Measurements from ENCODE around the gene PLCD1. TPM values are rescaled to one million over a fixed set of nuclear protein-coding genes. Genes with fewer than 3 reads are reported as not detected.
"Not testable (repeated sequence)": the region's sequence is repeated elsewhere in the genome, so short reads cannot be mapped to it uniquely, and the experiment has no call there.

Gene PLCD1
- total and polyA plus RNA-seq, 2 of the 13 experiments (the other 11 are each of a cell fraction or from before 2014, with no cell fraction given) = 10.1 to 12.4 TPM

DNA sequence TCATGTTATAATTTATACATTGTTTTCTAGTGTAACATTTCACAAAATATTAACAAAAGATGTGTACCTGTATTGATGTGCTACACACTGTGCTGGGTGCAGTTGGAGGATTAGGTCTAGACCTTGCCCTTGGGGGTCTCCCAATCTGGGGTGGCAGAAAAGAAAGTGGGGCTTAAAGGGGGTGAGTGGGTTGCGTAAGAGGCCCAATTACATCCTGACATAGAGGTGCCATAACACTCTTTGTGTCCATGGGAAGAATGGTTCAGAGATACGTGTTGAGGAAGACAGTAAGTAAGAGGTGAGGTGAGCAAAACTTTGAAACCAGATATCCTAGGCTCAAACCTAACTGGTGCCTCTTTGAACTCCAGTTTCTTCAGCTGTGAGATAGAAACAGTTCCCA is 40.6 kb upstream of the PLCD1 start:
- no peaks in the 10 kb centered on the region for H3K9me3 ChIP-seq (ENCODE audit: low read length)
- no peaks in the 10 kb centered on the region for H3K4me1 ChIP-seq (ENCODE audit: insufficient read depth, low read length)
- ATAC-seq = no peak
- intact Hi-C loops (cut with micrococcal nuclease; ENCODE audit: unreplicated experiment) (no loop called here), in situ Hi-C loops (cut with HindIII; ENCODE audit: extremely low pct_ligation_motif_present, low pct_unique_long_range_greater_than_20kb) (no loop called here)
- H4K20me1 ChIP-seq (ENCODE audit: insufficient read depth, low read length) = no peaks in the 10 kb centered on the region
- FAIRE-seq = no peak
- ChIA-PET CTCF (ENCODE audit: low intra/inter-chr PET ratio, low total read pairs) (no interaction called here), POLR2A (no interaction called here)
- no peaks in the 10 kb centered on the region for H3K36me3 ChIP-seq (replicated peaks in 1 of 2; ENCODE audit: control insufficient read depth in 1 of 2, insufficient read depth in 2 of 2, low read length in 2 of 2)
- no peak overlapping the region for H3K4me3 ChIP-seq (replicated peaks in 1 of 3; ENCODE audit: insufficient read depth in 1 of 3, low read depth in 2 of 3, low read length in 3 of 3)
- H2AFZ ChIP-seq (ENCODE audit: low read length) = no peak overlapping the region
- no peak overlapping the region for H3K4me2 ChIP-seq (ENCODE audit: low read depth, low read length)
- H3K27ac ChIP-seq (ENCODE audit: extremely low read length, insufficient read depth, low read length) = no peak overlapping the region
- BruUV-seq (replicated peaks) = no TSS peak
- H3K27me3 ChIP-seq (ENCODE audit: control insufficient read depth in 1 of 2, insufficient read depth in 2 of 2, low read length in 2 of 2) = peaks cover 0 to 6% of the 10 kb centered on the region in 2 experiments; a peak in 1 of 5 replicates
- no peak overlapping the region for H3K9ac ChIP-seq (ENCODE audit: insufficient read depth, low read depth, low read length)
- TF ChIP-seq SCMH1 (CRISPR knock-in tag; IDR thresholded peaks at IDR 0.05; ENCODE audit: borderline replicate concordance) (no peak), SUZ12 (IDR thresholded peaks at IDR 0.05; ENCODE audit: low read depth, low read length) (no peak)
- DNase-seq (ENCODE audit: low spot score) = no peak
- WGBS (ENCODE audit: low lambda C conversion rate) = 26% methylated on average over 2 of the region's 2 CpGs
- H3K79me2 ChIP-seq (ENCODE audit: insufficient read depth, low read length) = no peaks in the 10 kb centered on the region

GRCh38 chr3:38067508-38068233 is 38.2 kb upstream of the PLCD1 start:
- FAIRE-seq (no peak), ATAC-seq (no peak), DNase-seq (ENCODE audit: low spot score) (no peak)
- Histone ChIP-seq H3K36me3 (replicated peaks in 1 of 2; ENCODE audit: control insufficient read depth in 1 of 2, insufficient read depth in 2 of 2, low read length in 2 of 2) (no peaks in the 10 kb centered on the region), H3K4me1 (ENCODE audit: insufficient read depth, low read length) (peaks cover 3% of the 10 kb centered on the region; the same call in 1 of the 2 replicates), H3K9me3 (ENCODE audit: low read length) (no peaks in the 10 kb centered on the region), H3K27me3 (ENCODE audit: control insufficient read depth in 1 of 2, insufficient read depth in 2 of 2, low read length in 2 of 2) (peaks cover 0 to 4% of the 10 kb centered on the region in 2 experiments; a peak in 1 of 5 replicates), H3K4me2 (ENCODE audit: low read depth, low read length) (no peak overlapping the region), H4K20me1 (ENCODE audit: insufficient read depth, low read length) (no peaks in the 10 kb centered on the region), H3K79me2 (ENCODE audit: insufficient read depth, low read length) (no peaks in the 10 kb centered on the region), H3K4me3 (replicated peaks in 1 of 3; ENCODE audit: insufficient read depth in 1 of 3, low read depth in 2 of 3, low read length in 3 of 3) (no peak overlapping the region), H3K27ac (ENCODE audit: extremely low read length, insufficient read depth, low read length) (no peak overlapping the region), H3K9ac (ENCODE audit: insufficient read depth, low read depth, low read length) (no peak overlapping the region), H2AFZ (ENCODE audit: low read length) (no peak overlapping the region)
- CTCF ChIA-PET (ENCODE audit: low intra/inter-chr PET ratio, low total read pairs) = no interaction called here
- BruUV-seq (replicated peaks) = no TSS peak
- intact Hi-C loops (cut with micrococcal nuclease; ENCODE audit: unreplicated experiment) (no loop called here), in situ Hi-C loops (cut with HindIII; ENCODE audit: extremely low pct_ligation_motif_present, low pct_unique_long_range_greater_than_20kb) (no loop called here)
- 40% methylated on average over 6 of the region's 6 CpGs for WGBS (ENCODE audit: low lambda C conversion rate)
- POLR2A ChIA-PET = no interaction called here
- no peak for TF ChIP-seq RAD21 (CRISPR knock-in tag; IDR thresholded peaks at IDR 0.05)
- TF ChIP-seq CEBPB (IDR thresholded peaks at IDR 0.05; ENCODE audit: borderline replicate concordance, low read depth, low read length) = peak; percentile 45; the same call in 1 of the 2 replicates
- TF ChIP-seq PITX1 (CRISPR knock-in tag; IDR thresholded peaks at IDR 0.05) = no peak

GRCh38 chr3:38064453-38064852 is 35.0 kb upstream of the PLCD1 start:
- H3K4me1 ChIP-seq (ENCODE audit: insufficient read depth, low read length); in situ Hi-C loops (cut with HindIII; ENCODE audit: extremely low pct_ligation_motif_present, low pct_unique_long_range_greater_than_20kb); H3K9ac ChIP-seq (ENCODE audit: insufficient read depth, low read depth, low read length); H3K27ac ChIP-seq (ENCODE audit: extremely low read length, insufficient read depth, low read length); DNase-seq (ENCODE audit: low spot score); H3K36me3 ChIP-seq (replicated peaks in 1 of 2; ENCODE audit: control insufficient read depth in 1 of 2, insufficient read depth in 2 of 2, low read length in 2 of 2); H3K79me2 ChIP-seq (ENCODE audit: insufficient read depth, low read length); H4K20me1 ChIP-seq (ENCODE audit: insufficient read depth, low read length); H3K4me3 ChIP-seq (replicated peaks in 1 of 3; ENCODE audit: insufficient read depth in 1 of 3, low read depth in 2 of 3, low read length in 3 of 3); ATAC-seq; intact Hi-C loops (cut with micrococcal nuclease; ENCODE audit: unreplicated experiment); H3K4me2 ChIP-seq (ENCODE audit: low read depth, low read length); POLR2A ChIA-PET; BruUV-seq (replicated peaks); H3K9me3 ChIP-seq (ENCODE audit: low read length); H3K27me3 ChIP-seq (ENCODE audit: control insufficient read depth in 1 of 2, insufficient read depth in 2 of 2, low read length in 2 of 2); H2AFZ ChIP-seq (ENCODE audit: low read length); CTCF ChIA-PET (ENCODE audit: low intra/inter-chr PET ratio, low total read pairs); FAIRE-seq: not testable (repeated sequence)
- WGBS (ENCODE audit: low lambda C conversion rate) = 84% methylated on average over 14 of the region's 32 CpGs

All from HepG2 (cell line).